HG02852 (cell line): ENCODE data around the gene PHKB.
"Not testable (repeated sequence)": the region's sequence is repeated elsewhere in the genome, so short reads cannot be mapped to it uniquely, and the experiment has no call there.

ENCODE experiments used
- ATAC-seq: cut with Tn5 transposase; IDR thresholded peaks from one replicate; pipeline ENCODE4 v1.9.1; 2021; ENCODE audit warnings: mild to moderate bottlenecking, moderate library complexity; ENCODE audit not compliant: unreplicated experiment

PHKB gene

DNA sequence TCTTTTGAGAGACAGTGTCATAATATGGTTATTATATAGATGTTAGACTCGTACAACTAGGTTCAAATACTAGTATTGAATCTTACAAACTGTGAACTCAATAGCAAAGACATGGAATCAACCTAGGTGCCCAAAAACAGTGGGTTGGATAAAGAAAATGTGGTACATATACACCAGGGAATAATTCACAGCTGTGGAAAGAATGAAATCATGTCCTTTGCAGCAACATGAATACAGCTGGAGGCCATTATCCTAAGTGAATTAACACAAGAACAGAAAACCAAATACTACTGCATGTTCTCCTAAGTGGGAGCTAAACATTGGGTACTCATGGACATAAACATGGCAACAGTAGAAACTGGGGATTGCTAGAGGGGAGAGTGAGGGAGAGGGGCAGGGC lies 8.1 kb downstream of the PHKB start:
- no peak for ATAC-seq

DNA sequence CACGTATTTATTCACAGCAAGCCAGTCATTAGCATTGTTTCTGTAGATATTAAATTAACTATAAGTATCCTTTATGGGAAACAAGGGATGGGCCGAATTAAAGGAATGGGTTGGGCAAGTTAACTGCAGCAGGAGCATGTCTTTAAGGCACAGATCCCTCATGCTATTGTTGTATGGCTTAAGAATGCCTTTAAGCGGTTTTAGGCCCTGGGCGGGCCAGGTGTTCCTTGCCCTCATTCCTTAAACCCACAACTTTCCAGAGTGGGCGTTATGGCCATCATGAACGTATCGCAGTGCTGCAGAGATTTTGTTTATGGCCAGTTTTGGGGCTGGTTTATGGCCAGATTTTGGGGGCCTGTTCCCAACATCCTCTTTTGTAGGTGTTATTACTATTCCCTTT lies 9.1 kb downstream of the PHKB start:
- ATAC-seq = no peak

DNA sequence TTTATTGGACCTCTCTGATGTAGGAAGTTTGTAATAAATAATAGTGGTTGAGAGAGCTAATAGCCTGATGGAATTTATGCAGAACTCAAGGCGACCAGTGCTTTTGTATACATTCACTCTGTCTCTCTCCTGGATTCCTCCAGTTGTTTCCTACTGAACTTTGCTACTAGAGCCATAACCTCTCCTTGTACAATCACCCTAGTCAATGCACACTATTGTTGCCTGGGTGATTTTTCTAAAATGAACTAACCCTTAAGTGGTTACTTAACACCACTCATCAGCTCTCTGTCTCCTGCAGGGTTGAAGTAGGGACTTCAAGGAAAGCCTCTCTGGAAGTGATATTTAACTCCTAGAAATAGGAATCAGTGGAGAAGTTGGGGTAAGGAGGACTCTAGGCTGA lies 9.7 kb downstream of the PHKB start:
- no peak for ATAC-seq

DNA sequence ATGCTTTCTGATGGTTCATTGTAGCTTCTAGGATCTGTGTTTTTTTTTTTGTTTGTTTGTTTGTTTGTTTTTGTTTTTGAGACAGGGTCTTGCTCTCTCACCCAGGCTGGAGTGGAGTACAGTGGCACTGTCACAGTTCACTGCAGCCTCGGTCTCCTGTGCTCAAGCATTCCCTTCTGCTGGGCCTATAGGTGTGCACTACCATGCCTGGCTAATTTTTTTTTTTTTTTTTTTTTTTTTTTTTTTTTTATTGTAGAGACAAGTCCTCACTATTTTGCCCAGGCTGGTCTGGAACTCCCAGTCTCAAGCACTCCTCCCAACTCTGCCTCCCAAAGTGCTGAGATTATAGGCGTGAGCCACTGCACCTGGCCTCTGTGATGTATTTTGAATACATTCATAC lies 11.9 kb downstream of the PHKB start:
- ATAC-seq = not testable (repeated sequence)

DNA sequence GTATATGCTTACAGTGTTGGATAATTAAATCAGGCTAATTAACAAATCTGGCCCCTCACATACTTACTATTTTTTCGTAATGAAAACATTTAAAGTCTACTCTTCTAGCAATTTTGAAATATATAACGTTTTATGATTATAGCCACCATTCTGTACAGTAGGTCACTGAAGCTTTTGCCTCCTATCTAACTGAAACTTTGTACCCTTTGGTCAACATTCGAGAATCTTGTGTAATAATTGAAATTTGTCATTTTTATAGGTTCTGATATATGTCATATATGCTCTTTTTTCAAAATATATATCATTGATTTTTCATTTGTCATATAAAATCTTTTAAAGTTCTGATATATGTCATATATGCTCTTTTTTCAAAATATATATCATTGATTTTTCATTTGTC lies 12.7 kb downstream of the PHKB start:
- no peak for ATAC-seq

DNA sequence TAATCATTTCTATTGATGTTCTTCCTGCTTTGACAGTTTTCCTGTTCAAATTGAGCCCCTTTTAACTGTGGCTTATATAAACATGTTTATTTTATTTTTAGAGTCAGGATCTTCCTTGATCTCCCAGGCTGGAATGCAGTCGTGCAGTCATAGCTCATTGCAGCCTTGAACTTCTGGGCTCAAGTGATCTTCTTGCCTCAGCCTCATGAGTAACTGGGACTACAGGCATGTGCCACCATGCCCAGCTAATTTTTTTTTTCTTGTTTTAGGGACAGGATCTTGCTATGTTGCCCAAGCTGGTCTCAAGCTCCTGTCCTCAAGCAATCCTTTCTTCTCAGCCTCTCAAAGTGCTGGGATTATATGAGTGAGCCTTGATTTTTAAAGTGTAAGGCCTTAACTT lies 14.7 kb downstream of the PHKB start:
- ATAC-seq = no peak

DNA sequence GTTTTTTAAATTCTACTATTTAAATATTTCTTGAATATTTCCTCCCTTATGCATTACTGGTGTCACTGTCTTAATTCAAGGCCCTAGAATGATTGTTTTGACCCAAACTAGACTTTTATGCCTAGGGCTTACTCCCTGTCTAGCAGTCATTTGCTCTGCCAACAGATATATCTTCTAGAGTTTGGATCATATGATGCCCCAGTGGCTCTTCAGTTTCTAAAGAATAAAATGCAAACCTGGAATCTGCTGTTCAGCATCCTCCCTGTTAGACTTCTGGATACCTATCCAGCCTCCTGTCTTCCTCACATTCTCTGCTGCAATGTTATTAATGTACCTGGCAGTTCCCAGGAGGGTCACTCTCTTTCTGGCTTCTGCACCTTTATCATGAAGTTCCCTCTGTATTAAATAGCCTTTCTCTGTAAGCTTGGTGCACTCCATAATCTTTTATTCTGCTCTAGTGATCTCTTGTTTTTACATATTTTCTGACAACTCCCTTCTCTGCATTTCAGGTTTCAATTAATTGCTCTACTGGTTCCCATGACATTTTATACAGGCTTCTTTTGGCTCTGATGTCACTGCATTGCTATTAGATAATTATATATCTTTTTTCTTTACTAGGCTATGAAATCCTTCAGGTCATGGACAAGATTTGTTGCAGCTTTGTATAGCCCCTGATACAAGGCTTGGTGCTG lies 15.7 kb downstream of the PHKB start:
- no peak for ATAC-seq

DNA sequence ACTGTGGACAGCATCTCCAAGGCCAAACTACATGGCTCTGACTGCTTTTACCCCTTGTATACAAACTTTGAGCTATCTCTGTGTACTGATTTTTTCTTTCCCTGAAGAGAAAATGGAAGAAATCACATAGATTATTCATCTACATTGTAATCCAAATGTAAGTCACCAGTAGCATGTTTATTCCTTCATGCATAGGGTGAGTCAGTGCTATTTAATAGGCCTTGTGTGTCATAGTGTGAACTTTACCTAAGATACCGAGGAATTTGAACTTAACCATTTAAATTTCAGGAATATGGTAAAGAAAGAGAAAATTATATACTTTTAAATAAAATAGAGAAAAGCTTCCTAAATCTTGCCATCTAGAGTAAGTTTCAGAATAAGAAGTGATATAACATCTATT lies 16.5 kb downstream of the PHKB start:
- no peak for ATAC-seq

DNA sequence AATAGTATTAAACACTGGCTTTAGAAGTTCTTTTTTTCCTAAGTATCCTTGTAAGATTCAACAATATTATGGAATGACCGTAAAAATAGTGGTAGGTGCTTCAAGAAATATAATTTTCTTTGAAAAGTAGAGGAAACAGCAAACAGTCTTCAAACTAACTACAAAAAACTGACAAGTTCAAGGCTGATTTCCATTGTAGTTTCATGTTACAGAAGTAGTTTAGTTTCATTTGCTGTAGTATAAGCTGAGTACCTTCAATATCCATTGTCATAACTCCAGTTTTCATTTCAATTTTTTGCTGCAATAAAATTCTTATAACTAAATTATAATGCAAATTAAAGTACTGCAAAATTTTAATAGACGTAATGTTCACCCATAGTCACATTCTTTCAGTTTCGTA lies 19.3 kb downstream of the PHKB start:
- no peak for ATAC-seq

DNA sequence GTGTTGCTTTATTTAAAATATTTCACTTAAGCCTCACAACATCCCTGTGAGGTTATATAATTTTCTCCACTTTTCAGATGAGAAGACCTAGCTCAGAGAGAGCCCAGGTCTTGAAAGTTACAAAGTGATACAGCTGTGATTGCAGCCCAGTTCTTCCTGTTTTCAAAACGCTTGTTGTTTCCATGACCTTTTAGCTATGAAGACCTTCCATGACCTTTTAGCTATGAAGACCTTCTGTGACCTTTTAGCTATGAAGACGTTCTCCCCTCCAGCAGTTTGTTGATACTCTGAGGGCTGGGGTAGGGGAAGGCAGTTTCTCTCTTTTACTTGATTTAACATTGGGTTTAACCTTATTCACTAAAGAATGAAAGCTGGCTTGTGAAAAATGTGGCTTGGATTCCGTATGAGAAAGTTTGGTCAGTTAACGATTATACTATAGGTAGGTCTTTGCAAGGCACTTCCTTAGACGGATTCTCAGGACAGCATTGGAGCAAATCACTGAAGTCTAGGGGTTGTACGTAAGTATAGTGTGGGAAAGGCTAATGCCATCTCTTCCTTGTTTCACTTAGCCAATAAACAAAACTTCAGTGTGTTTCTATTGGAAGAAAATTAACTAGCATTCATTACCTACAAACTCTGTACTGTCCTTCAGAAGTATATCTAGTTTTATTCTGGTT lies 20.7 kb downstream of the PHKB start:
- no peak for ATAC-seq

DNA sequence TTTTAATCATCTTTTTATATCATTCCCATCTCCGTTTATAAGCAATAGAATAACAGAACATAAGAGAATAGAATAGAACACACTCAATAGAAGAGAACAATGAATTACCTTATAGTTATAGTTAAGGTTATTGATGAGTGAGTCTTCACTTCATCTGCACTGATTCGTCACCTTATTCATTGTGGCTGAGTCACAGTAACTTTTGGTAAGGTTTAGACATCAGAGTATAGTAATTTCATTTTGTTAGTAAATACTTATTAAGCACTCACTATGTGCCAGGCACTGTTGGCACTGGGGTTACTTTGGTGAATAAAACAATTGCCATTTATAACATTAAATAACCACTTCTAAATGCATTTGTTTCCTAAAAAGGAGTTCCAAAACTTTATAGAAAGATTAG lies 22.5 kb downstream of the PHKB start:
- no peak for ATAC-seq

DNA sequence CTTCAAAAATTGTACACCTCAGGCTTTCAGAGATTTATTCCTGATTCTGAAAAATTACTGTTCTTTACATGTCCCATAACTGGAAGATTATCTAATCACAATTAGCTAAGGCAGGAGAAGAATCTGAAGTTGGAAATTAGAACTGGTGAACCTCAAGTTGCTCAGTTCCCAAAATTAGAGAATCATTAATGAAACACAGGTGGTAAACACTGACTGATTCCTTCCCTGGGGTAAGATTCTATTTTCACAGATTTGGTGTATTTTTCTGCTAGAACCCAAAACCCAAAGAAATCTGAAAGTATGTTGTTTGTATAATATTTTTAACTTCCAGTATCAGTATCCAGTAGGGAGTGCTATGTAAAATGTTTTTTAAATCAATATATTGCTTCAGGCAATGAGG lies 25.7 kb downstream of the PHKB start:
- ATAC-seq = no peak

DNA sequence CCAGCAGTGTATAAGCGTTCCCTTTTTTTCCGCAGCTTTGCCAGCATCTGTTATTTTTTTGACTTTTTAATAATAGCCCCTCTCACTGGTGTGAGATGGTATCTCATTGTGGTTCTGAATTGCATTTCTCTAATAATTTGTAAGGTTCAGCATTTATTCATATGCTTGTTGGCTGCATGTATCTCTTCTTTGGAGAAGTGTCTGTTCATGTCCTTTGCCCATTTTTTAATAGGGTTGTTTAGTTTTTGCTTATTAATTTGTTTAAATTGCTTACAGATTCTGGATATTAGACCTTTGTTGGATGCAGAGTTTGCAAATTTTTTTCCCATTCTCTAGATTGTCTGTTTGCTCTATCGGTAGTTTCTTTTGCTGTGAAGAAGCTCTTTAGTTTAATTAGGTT lies 26.9 kb downstream of the PHKB start:
- no peak for ATAC-seq

DNA sequence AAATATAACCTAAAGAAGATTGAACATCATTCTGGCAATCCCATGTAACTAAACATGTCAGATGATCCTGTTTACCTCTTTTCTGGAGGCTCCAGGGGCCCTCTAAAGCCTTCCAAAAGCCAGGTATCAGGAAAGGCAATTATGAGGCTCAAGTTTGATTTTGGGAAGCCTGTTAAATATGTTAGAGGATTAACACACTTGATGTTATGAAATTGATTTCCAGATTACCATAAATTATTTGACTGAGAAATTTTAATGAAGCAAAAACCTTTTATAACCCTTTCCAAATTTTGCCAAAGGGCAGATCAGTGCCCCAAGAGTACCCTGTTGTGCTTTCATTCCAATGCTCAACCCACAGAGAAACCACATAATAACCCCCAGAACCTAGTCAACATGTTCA lies 29.3 kb downstream of the PHKB start:
- ATAC-seq = no peak

DNA sequence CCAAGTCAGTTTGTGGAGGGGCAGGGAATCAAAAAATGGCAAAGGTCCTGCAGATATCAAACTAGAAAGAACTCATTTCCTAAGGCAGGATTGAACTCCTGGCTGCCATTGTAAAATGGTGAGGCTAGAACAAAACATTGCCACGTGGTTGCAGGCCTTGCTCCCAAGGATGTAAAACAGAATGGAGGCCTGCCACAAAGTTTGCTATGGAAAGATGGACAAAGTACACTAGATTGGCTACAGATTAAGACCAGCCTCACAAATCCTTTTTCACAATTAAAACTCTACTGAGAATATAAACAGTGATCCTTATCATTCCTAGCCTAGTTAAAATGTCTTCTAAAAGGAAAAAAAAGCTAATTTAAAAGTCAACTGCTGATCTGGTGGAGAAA lies 30.9 kb downstream of the PHKB start:
- ATAC-seq = no peak

DNA sequence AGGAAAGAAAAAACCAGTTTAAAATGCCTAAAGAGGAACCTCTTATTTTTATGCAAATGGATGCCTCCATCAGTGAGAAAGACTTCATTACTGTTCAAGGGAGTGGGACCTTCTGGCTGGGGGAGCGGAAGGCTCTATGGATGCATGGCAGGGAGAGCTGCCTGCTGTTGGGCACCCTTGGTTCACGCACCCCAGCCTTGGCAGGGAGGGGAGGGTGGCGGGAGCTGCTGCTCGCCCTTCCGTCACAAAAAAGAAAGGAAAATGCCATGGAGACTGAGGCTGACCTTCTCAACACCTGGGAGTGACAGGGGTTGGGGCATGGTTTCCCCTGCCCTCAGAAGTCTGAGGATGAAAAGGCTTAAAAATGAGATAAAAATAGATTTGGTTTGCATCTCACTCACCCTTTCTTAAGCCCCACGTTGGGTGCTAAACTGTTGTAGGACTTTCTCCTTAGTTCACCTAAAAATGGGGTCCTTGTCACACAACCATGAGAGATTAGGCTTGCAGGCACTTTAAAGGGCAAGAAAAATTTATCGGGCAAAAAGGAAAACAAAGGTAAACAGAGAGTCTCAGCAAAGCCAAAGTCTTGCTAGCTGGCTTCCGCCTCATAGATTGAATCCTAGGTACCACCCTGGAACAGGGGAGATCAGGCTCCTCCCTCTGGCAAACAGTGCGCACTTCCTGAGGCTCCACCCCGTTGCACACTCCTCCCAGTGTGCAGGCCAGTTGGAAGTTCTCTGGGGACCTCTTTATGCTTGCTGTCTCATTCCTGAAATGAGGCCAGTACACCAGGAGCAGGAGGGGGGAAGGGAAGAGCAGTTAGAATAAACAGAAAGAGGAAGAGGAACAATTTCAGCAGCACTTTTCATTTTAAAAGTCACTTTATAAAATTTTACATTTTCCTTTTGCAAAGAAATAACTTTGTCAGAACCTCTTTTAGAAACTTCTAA lies 31.6 kb downstream of the PHKB start:
- ATAC-seq = peak; percentile 84

DNA sequence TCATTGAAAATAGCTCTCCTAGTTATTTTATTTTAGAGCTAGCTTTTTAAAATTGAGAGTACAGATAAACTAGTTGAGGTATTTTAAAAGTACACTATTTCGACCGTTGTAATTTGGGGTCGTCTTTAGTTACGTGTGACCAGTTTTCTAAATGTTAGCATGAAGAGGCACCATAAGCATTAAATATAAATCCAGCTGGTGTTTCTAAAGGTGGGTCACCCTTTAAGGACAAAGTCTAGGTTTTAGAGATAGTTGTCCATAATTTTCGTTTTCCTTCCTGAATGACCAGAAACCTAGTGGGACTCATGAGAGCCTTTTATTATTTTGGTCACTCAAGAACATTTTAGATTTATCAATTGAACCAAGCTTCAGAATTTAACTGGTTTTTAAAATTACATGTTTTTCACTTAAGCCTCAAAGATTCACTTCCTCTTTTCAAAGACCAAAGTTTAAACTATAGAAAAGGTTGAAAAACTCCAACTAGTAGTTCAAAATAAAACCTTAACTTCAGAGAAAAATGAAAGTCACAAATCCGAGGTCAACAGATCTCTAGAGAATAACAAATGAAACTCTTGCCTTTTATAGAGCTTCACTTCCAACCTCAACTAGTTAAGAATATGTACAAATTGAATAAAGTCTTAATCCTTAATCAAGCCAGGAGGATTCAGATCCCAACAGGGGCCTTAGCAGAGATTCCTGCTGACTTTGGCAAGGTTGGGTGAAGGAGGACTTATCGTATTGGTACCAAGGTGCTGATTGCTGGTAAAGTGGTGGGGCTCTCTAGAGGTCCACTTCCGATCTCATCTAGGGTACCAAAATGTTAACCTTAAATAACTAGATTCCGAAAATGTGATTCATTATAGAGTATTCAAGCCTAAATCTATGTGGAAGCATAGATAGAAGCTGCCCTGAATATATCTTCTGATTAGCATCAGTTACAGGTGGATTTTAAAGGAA lies 32.5 kb downstream of the PHKB start:
- ATAC-seq = peak; percentile 44

DNA sequence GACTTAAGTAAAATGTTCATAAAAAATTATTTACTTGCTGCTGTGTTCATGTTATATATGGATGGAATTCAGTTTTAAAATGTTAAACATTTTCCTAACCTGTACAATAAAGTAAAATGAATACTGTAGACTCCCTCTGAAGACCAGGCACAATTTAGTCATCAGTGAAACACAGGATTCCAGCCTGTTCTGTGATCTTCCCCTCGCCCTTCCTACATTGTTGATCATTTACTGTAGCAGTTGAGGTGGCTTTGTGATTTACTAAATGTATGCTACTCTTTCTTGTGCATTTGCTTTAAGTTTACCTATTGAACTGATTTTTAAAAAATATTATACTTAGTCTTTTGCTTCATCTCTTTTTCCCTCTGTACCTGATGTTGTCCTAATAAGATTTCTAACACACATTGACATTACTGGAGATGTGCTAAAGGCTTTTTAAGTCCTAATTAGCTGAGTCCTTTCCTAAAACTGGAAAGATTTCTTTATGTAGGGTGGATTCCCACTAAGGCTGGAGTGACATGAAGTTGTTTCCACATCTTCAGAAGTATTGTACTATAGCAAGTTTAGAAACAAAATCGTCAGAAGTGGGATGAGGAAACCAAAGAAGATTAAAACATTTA lies 38.1 kb downstream of the PHKB start:
- ATAC-seq = no peak

DNA sequence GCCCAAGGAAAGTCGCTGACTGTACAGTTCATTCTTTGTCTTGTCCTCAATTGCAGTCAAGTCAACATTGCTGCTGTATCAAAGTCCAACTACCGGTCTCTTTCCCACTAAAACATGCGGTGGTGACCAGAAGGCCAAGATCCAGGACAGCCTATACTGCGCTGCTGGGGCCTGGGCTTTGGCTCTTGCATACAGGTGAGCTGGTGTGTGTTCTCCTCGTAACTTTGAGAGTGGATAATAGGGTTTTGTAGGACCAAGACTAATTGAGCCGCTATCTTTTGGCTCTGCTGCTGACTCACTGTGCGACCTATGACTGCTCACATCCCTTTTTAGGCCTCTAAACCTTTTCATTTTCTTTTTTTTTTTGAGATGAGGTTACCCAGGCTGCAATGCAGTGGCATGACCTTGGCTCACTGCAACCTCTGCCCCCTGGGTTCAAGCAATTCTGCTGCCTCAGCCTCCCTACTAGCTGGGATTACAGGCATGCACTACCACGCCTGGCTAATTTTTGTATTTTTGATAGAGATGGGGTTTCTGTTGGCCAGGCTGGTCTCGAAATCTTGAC lies 38.7 kb downstream of the PHKB start:
- no peak for ATAC-seq

DNA sequence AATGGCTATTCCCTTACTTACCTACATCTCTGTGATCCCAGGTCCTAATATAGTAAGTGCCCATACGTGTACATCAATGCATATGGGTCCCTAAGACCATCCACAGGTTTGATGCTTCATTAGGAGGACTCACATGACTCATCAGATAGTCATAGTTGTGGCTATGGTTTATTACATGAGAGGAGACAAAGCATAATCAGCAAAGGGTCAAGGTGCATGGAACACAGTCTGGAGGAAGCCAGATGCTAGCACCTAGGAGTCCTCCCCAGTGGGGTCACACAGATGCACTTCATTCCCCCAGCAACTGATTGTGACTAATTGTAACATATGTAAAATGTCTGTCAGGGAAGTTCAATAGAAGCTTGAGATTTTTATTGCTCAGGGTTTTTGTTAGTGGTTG lies 42.8 kb downstream of the PHKB start:
- ATAC-seq = no peak
